Kidney (tissue), 14 donors: ENCODE measurements around the gene FRMD4A. TPM values are rescaled to one million over a fixed set of nuclear protein-coding genes. Genes with fewer than 3 reads are reported as not detected.
A peak's percentile ranks its signal among the peaks of the same experiment; 100 is the strongest.
"Not testable (repeated sequence)": the region's sequence is repeated elsewhere in the genome, so short reads cannot be mapped to it uniquely, and the experiment has no call there.

Experiments
- DNase-seq, 5 donors: peaks; one replicate each; pipeline ENCODE4 v3.0.0-alpha.2; 2013 to 2020
- FAIRE-seq: peaks from 2 replicates; lab custom pipeline; 2012; peaks lifted over from hg19 to GRCh38; lab: Jason Lieb, UNC
- H3K27ac ChIP-seq, 2 donors: one replicate each; pipeline ENCODE4 v1.7.0; 2013; ENCODE audit warnings: low read depth in 2 of 2, low read length in 2 of 2, inconsistent platforms in 1 of 2
- H3K27me3 ChIP-seq: one replicate; pipeline ENCODE4 v1.7.1; 2013; ENCODE audit warnings: low read length, inconsistent platforms; ENCODE audit not compliant: control insufficient read depth, insufficient read depth
- H3K36me3 ChIP-seq, 3 donors: one replicate each; pipeline versions ENCODE4 v1.7.0 to v1.7.1; 2013; ENCODE audit warnings: low read length in 3 of 3, control low read depth in 1 of 3, inconsistent platforms in 1 of 3; ENCODE audit not compliant: insufficient read depth in 3 of 3, control insufficient read depth in 2 of 3
- H3K4me1 ChIP-seq, 3 donors: one replicate each; pipeline versions ENCODE4 v1.7.0 to v1.7.1; 2013; ENCODE audit warnings: low read length in 3 of 3, inconsistent platforms in 1 of 3, low read depth in 1 of 3; ENCODE audit not compliant: control insufficient read depth in 2 of 3, insufficient read depth in 2 of 3
- H3K4me3 ChIP-seq, 3 donors: one replicate each; pipeline versions ENCODE4 v1.7.0 to v1.8.1; 2013; ENCODE audit warnings: low read length in 3 of 3, control low read depth in 1 of 3, inconsistent platforms in 1 of 3
- H3K9ac ChIP-seq, 3 donors: one replicate each; pipeline versions ENCODE4 v1.7.0 to v1.7.1; 2013; ENCODE audit warnings: low read length in 3 of 3, control low read depth in 1 of 3, inconsistent platforms in 1 of 3
- H3K9me3 ChIP-seq, 3 donors: one replicate each; pipeline versions ENCODE4 v1.7.0 to v1.7.1; 2013; ENCODE audit warnings: low read length in 3 of 3, control low read depth in 1 of 3, inconsistent platforms in 1 of 3; ENCODE audit not compliant: control insufficient read depth in 2 of 3, insufficient read depth in 1 of 3
- intact Hi-C: fragments of 100-400 bp; cut with DNase I; formaldehyde crosslinking; loops from one replicate; pipeline ENCODE4 v1.11.1; 2022
- polyA plus RNA-seq: library from polyadenylated mRNA; stranded (reverse); fragments of 350-450 nt; fragmentation: Illumina TruSeq; extraction: RNeasy Lipid Tissue Mini Kit (QIAGEN cat#74804); gene quantifications from one replicate; pipeline ENCODE4 v1.2.3, GENCODE V29; 2014; ENCODE audit warnings: low read depth, low replicate concordance; ENCODE audit not compliant: insufficient read depth
- total RNA-seq: library from RNA; stranded (reverse); fragmentation: NEBNext Ultra II Directional; extraction: Animal tissue kit (Norgen Biotek cat#: 25700); gene quantifications from one replicate; pipeline ENCODE4 v1.2.1, GENCODE V29; 2021
- TF ChIP-seq, protein P1 (sequence below): IDR thresholded peaks from 3 replicates; pipeline ENCODE4 v1.5.1; 2012; ENCODE audit warnings: mild to moderate bottlenecking, moderate library complexity, borderline replicate concordance; ENCODE audit not compliant: insufficient read depth; ENCODE audit errors: extremely low read depth
- donor health status: control.
- donor health status: control.
- donor health status: control.
- donor health status: control.
- donor health status: control.
- donor health status: DM: yes; HTN: yes; CAD: no.
- donor health status: Normal renal cell carcinoma (clear cell type).

The FRMD4A gene
- total and polyA plus RNA-seq, 2 donors from 2014 or later: 16.0 to 68.2 TPM

DNA sequence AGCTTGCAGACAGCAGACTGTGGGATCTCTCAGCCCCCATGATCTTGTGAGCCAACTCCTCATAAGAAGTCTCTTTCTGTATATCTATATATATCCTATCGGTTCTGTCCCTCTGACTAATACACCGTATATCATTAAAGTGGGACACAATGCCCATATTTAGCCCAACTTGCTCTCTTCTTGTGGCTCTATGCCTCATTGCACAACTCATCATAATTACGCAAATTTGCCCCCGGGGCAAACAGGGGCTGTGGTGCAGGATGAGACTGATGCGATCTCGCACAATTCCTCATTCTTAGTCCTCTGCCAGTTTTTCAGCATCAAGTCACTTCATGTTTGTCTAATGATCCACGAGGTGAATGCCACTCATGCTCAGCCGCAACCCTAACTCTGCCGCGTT lies 560.8 kb downstream of the FRMD4A start:
- TF ChIP-seq, protein P1, sequence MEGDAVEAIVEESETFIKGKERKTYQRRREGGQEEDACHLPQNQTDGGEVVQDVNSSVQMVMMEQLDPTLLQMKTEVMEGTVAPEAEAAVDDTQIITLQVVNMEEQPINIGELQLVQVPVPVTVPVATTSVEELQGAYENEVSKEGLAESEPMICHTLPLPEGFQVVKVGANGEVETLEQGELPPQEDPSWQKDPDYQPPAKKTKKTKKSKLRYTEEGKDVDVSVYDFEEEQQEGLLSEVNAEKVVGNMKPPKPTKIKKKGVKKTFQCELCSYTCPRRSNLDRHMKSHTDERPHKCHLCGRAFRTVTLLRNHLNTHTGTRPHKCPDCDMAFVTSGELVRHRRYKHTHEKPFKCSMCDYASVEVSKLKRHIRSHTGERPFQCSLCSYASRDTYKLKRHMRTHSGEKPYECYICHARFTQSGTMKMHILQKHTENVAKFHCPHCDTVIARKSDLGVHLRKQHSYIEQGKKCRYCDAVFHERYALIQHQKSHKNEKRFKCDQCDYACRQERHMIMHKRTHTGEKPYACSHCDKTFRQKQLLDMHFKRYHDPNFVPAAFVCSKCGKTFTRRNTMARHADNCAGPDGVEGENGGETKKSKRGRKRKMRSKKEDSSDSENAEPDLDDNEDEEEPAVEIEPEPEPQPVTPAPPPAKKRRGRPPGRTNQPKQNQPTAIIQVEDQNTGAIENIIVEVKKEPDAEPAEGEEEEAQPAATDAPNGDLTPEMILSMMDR: no peak
- H3K4me1 ChIP-seq: peaks cover 0 to 8% (median 6%) of the 10 kb centered on the region in 3 donors
- H3K36me3 ChIP-seq: no peaks in the 10 kb centered on the region
- intact Hi-C loops: no loop called here
- no peak overlapping the region for H3K27ac ChIP-seq
- H3K4me3 ChIP-seq: no peak overlapping the region
- no peak overlapping the region for H3K9ac ChIP-seq
- FAIRE-seq: no peak
- no peak for DNase-seq
- H3K9me3 ChIP-seq: no peaks in the 10 kb centered on the region
- H3K27me3 ChIP-seq: no peaks in the 10 kb centered on the region

DNA sequence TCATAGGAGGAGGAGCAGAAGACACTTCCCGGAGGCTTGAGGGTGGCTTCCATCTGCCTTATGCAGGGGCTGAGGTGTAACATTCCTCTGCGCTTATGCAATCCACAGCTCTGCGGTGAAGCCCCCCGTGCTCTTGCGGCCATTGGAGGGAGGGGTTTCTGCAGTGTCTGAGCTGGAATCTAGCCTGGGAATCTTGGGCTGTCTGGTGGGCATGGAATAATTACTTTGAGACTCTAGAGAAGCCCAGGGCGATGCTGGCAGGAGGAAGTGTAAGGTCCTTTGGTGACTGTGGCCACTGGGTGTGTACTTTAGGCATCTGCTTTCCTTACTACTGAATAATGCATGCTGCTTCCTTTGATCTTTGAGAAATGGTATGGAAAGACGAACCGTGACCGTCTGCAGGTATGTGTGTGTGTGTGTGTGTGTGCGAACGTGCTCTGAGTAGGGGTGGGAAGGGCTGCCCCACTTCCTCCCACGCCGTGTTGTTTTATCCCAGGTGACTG lies 563.0 kb downstream of the FRMD4A start:
- TF ChIP-seq, protein P1: no peak
- Histone ChIP-seq H3K4me3 (no peak overlapping the region), H3K9ac (no peak overlapping the region), H3K36me3 (no peaks in the 10 kb centered on the region), H3K27me3 (no peaks in the 10 kb centered on the region), H3K9me3 (no peaks in the 10 kb centered on the region), H3K27ac (no peak overlapping the region), H3K4me1 (peaks cover 0 to 8% (median 3%) of the 10 kb centered on the region in 3 donors)
- FAIRE-seq (no peak), DNase-seq (peak in 4 of 5 donors; percentile 54 to 75 (median 72))
- intact Hi-C loops: no loop called here

DNA sequence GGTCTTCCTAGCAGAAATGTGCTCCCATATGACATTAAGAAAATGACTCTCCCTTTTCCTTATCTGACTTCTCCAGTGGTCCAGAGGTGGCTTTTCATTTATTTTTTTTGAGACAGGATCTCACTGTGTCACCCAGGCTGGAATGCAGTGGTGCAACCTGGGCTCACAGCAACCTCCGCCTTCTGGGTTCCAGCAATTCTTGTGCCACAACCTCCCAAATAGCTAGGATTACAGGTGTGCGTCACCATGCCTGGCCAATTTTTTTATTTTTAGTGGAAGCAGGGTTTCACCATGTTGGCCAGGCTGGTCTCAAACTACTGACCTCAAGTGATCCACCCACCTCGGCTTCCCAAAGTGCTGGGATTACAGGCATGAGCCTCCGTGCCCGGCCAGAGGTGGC lies 563.6 kb downstream of the FRMD4A start:
- H3K36me3 ChIP-seq, DNase-seq, H3K4me1 ChIP-seq, FAIRE-seq, intact Hi-C loops, H3K4me3 ChIP-seq, H3K9ac ChIP-seq, H3K27ac ChIP-seq, H3K27me3 ChIP-seq, H3K9me3 ChIP-seq: not testable (repeated sequence)

DNA sequence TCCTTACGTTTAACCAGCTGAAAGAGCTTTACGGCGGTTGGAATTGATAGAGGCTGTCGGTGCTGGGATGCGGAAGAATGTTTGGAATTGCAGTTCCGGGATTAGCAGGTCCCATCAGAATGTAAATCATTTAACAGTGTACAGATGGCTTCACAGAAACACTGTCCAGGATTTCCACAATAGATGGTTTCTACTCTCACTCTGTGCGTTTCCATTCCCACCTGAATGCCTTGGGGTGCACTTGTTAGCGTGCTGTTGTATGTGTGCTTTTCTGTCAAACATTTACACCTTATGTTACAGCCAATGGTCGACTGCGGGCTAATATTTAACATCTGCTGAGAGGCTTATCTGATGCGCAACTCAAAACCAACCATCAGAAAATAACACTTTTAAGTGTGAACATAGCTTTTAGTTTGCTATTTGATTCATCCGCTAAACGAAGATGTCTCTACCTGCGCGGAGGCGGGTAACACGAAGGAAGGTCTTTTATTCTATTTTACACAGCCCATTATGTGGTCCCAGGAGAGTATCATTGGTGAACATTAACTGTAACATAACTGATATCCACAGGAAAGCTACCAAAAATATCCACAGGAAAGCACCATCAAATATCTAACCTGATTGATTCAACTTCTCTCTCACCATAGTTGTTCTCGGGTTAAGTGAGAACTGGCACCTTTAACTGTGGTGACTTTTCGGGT lies 564.9 kb downstream of the FRMD4A start:
- no peaks in the 10 kb centered on the region for H3K36me3 ChIP-seq
- peak overlapping the region in 1 of 3 donors; percentile 41 for H3K9ac ChIP-seq
- TF ChIP-seq, protein P1: no peak
- H3K4me3 ChIP-seq: peak overlapping the region; percentile 19 to 56 (median 47)
- no peaks in the 10 kb centered on the region for H3K27me3 ChIP-seq
- FAIRE-seq (no peak), DNase-seq (peak in 3 of 5 donors; percentile 61 to 88 (median 84))
- peak overlapping the region; percentile 18 to 66 for H3K27ac ChIP-seq
- H3K4me1 ChIP-seq: peaks cover 0 to 8% (median 3%) of the 10 kb centered on the region in 3 donors
- H3K9me3 ChIP-seq: no peaks in the 10 kb centered on the region
- intact Hi-C loops: no loop called here
